HCT116 (cell line): ENCODE data around the gene S100A13. TPM values are rescaled to one million over a fixed set of nuclear protein-coding genes. Genes with fewer than 3 reads are reported as not detected.

ENCODE experiments used
- ATAC-seq: fragments of 200-7000 bp; cut with Tn5 transposase; 2 replicates; pipeline ENCODE4 v1.9.1; 2020; ENCODE audit warnings: mild to moderate bottlenecking, moderate library complexity
- BruUV-seq: library from RNA; stranded (reverse); fragments of 400-500 nt; replicated peaks from 2 replicates; lab custom pipeline; 2021; lab: Mats Ljungman, UMichigan
- CTCF ChIA-PET: fragments of 300-600 bp; sonication (Branson Sonifier 250); formaldehyde crosslinking; loops from one replicate; lab custom pipeline; 2021; ENCODE audit warnings: antibody characterized with exemption; lab: Charles Lee
- POLR2A ChIA-PET: fragments of 300-600, 350-600 bp; sonication (Branson Sonifier 250); formaldehyde crosslinking; loops from one replicate; lab custom pipeline; 2021; ENCODE audit warnings: antibody characterized with exemption; lab: Charles Lee
- RAD21 ChIA-PET, 2 experiments: fragments of 300-600 bp; sonication (Branson Sonifier 250); formaldehyde crosslinking; loops; one replicate each; lab custom pipeline; 2023; ENCODE audit warnings: low total read pairs in 2 of 2; ENCODE audit not compliant: uncharacterized antibody in 2 of 2, unreplicated experiment in 2 of 2, low non-redundant PET in 1 of 2; lab: Charles Lee
- DNase-seq: peaks from one replicate; pipeline ENCODE4 v3.0.0-alpha.2; 2010; ENCODE audit warnings: low read depth, low spot score
- H2AFZ ChIP-seq: fragments of 200-600 bp; shearing (Covaris generic), sonication (generic); 2 replicates; pipeline ENCODE4 v1.6.1; 2017; ENCODE audit warnings: low read depth, mixed run types, mixed read lengths, antibody characterized with exemption, low read length; ENCODE audit not compliant: poor library complexity, severe bottlenecking
- H3K27ac ChIP-seq: 2 replicates; pipeline ENCODE4 v1.5.1; 2012; ENCODE audit warnings: low read depth, low read length
- H3K27me3 ChIP-seq: fragments of 200-600 bp; sonication (generic); 2 replicates; pipeline ENCODE4 v1.6.1; 2016; ENCODE audit warnings: mixed run types, low read length, mixed read lengths; ENCODE audit not compliant: insufficient read depth
- H3K36me3 ChIP-seq, 2 experiments: fragments of 200-500 bp in 1 of 2; fragments of 200-600 bp in 1 of 2; sonication (Bioruptor generic) in 1 of 2; sonication (generic) in 1 of 2; 2 replicates each; pipeline versions ENCODE4 v1.5.1 to v1.6.1; 2014 to 2016; ENCODE audit warnings: low read length in 2 of 2, inconsistent platforms in 1 of 2, mixed read lengths in 1 of 2, mixed run types in 1 of 2; ENCODE audit not compliant: insufficient read depth in 2 of 2, control insufficient read depth in 1 of 2
- H3K4me1 ChIP-seq, 2 experiments: fragments of 200-600 bp in 1 of 2; sonication (generic) in 1 of 2; 2 replicates each; pipeline versions ENCODE4 v1.5.1 to v1.6.1; 2012 to 2017; ENCODE audit warnings: low read length in 2 of 2, inconsistent platforms in 1 of 2, mild to moderate bottlenecking in 1 of 2, mixed read lengths in 1 of 2, mixed run types in 1 of 2, moderate library complexity in 1 of 2; ENCODE audit not compliant: insufficient read depth in 2 of 2, control insufficient read depth in 1 of 2
- H3K4me2 ChIP-seq: fragments of 200-600 bp; sonication (generic); 2 replicates; pipeline ENCODE4 v1.6.1; 2017; ENCODE audit warnings: mixed run types, low read length, mixed read lengths
- H3K4me3 ChIP-seq, 2 experiments: fragments of 200-600 bp in 1 of 2; sonication (generic) in 1 of 2; replicated peaks in 1 of 2; 2 replicates each; pipeline ENCODE4 v1.5.1; 2011 to 2016; ENCODE audit warnings: low read length in 2 of 2, control low read depth in 1 of 2, low read depth in 1 of 2, mild to moderate bottlenecking in 1 of 2, mixed read lengths in 1 of 2, mixed run types in 1 of 2
- H3K79me2 ChIP-seq: fragments of 200-600 bp; sonication (generic); 2 replicates; pipeline ENCODE4 v1.6.1; 2017; ENCODE audit warnings: mild to moderate bottlenecking, mixed run types, low read length, moderate library complexity, mixed read lengths; ENCODE audit not compliant: insufficient read depth
- H3K9ac ChIP-seq: fragments of 200-600 bp; sonication (generic); 2 replicates; pipeline ENCODE4 v1.6.1; 2016; ENCODE audit warnings: low read length, mixed read lengths
- H3K9me2 ChIP-seq: fragments of 200-600 bp; sonication (generic), shearing (Covaris generic); 2 replicates; pipeline ENCODE4 v1.6.1; 2017; ENCODE audit warnings: mixed run types, mild to moderate bottlenecking, moderate library complexity; ENCODE audit not compliant: insufficient read depth
- H3K9me3 ChIP-seq, 2 experiments: fragments of 200-500 bp in 1 of 2; fragments of 200-600 bp in 1 of 2; sonication (Bioruptor generic) in 1 of 2; sonication (generic) in 1 of 2; 2 replicates each; pipeline ENCODE4 v1.6.1; 2014 to 2017; ENCODE audit warnings: low read length in 2 of 2, mixed read lengths in 2 of 2, inconsistent platforms in 1 of 2, low read depth in 1 of 2, mild to moderate bottlenecking in 1 of 2, mixed run types in 1 of 2, moderate library complexity in 1 of 2; ENCODE audit not compliant: control insufficient read depth in 1 of 2, insufficient read depth in 1 of 2
- H4K20me1 ChIP-seq: fragments of 200-600 bp; sonication (generic), shearing (Covaris generic); 2 replicates; pipeline ENCODE4 v1.6.1; 2017; ENCODE audit warnings: mixed run types, mild to moderate bottlenecking, moderate library complexity; ENCODE audit not compliant: insufficient read depth
- CBX3 ChIP-seq: IDR thresholded peaks from 2 replicates; pipeline ENCODE4 v1.6.1; 2012; ENCODE audit warnings: low read depth
- CEBPB ChIP-seq: IDR thresholded peaks from 2 replicates; pipeline ENCODE4 v1.6.1; 2012; ENCODE audit warnings: low read depth
- ELF1 ChIP-seq: IDR thresholded peaks from 2 replicates; pipeline ENCODE4 v1.6.1; 2012; ENCODE audit warnings: low read depth, borderline replicate concordance
- EZH2phosphoT487 ChIP-seq: fragments of 200-600 bp; IDR thresholded peaks from 2 replicates; pipeline ENCODE4 v1.6.1; 2018; ENCODE audit warnings: antibody characterized with exemption, borderline replicate concordance
- JUND ChIP-seq: IDR thresholded peaks from 2 replicates; pipeline ENCODE4 v1.6.1; 2012
- POLR2A ChIP-seq: IDR thresholded peaks from 2 replicates; pipeline ENCODE4 v1.7.0; 2011; ENCODE audit warnings: borderline replicate concordance; ENCODE audit not compliant: insufficient read depth, insufficient read length; ENCODE audit errors: extremely low read depth
- POLR2AphosphoS5 ChIP-seq: IDR thresholded peaks from 2 replicates; pipeline ENCODE4 v1.6.1; 2011; ENCODE audit warnings: mild to moderate bottlenecking, low read depth, low read length, moderate library complexity
- RAD21 ChIP-seq: IDR thresholded peaks from 2 replicates; pipeline ENCODE4 v1.6.1; 2012; ENCODE audit warnings: low read depth, mild to moderate bottlenecking
- SP1 ChIP-seq: IDR thresholded peaks from 2 replicates; pipeline ENCODE4 v1.6.1; 2012; ENCODE audit warnings: low read depth
- YY1 ChIP-seq: IDR thresholded peaks from 2 replicates; pipeline ENCODE4 v1.6.1; 2011; ENCODE audit warnings: low read length, low read depth, moderate library complexity, mild to moderate bottlenecking; ENCODE audit not compliant: insufficient replicate concordance; ENCODE audit errors: extremely low read depth
- ZFX ChIP-seq: fragments of 450-650 bp; IDR thresholded peaks from 2 replicates; pipeline ENCODE4 v1.6.1; 2017
- ZNF274 ChIP-seq: fragments of 200-500 bp; sonication (Bioruptor generic); IDR thresholded peaks from 2 replicates; pipeline ENCODE4 v1.6.1; 2014; ENCODE audit warnings: mild to moderate bottlenecking, low read depth, low read length, inconsistent platforms
- intact Hi-C: fragments of 100-400 bp; cut with micrococcal nuclease; formaldehyde crosslinking; loops from 2 replicates; pipeline ENCODE4 v1.10.0; 2022
- total RNA-seq: library from RNA; stranded (reverse); gene quantifications from one replicate; pipeline ENCODE4 v1.2.1, GENCODE V29; 2021; ENCODE audit not compliant: unreplicated experiment
- TF ChIP-seq, protein P1 (sequence below), 3 experiments: fragments of 200-600 bp in 1 of 3; sonication (generic) in 1 of 3; IDR thresholded peaks in 2 of 3; conservative IDR thresholded peaks in 1 of 3; 2 replicates each; pipeline ENCODE4 v1.5.1; 2012 to 2017; ENCODE audit warnings: low read depth in 2 of 3, low read length in 2 of 3, antibody characterized with exemption in 1 of 3, borderline replicate concordance in 1 of 3, control low read depth in 1 of 3, mild to moderate bottlenecking in 1 of 3, mixed read lengths in 1 of 3, mixed run types in 1 of 3, moderate library complexity in 1 of 3; ENCODE audit not compliant: insufficient read depth in 1 of 3
- TF ChIP-seq, protein P2 (sequence below): IDR thresholded peaks from 2 replicates; pipeline ENCODE4 v1.6.1; 2011; ENCODE audit warnings: mild to moderate bottlenecking, low read length, moderate library complexity; ENCODE audit not compliant: insufficient replicate concordance; ENCODE audit errors: extremely low read depth
- TF ChIP-seq, protein P3 (sequence below): IDR thresholded peaks from 2 replicates; pipeline ENCODE4 v1.6.1; 2012; ENCODE audit warnings: low read depth
- TF ChIP-seq, protein P4 (sequence below): IDR thresholded peaks from 2 replicates; pipeline ENCODE4 v1.6.1; 2012

S100A13 gene
- total RNA-seq, 1 experiment from 2014 or later, result 143 TPM

DNA sequence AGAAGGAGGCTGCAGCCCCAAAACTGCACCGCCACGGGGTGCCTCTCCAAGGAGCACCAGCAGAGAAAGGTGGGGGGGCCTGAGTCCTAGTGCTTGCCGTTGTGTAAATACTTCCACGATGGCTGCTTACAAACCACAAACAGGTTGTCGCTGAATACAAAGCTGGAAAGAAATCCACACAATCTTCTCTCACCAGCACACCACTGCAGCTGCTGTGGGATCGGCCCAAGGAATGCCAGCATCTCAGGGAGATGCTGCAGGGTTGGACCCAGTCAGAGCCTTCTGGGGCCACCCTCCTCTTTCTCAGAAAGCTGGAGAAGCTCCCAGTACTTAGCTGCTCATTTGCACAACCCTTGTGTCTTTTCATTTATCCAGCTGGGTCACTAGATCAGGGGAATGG, 8.1 kb downstream of the S100A13 start:
- Histone ChIP-seq H3K36me3 (peaks cover under 1 to 9% of the 10 kb centered on the region in 2 experiments; a peak in 2 of 4 replicates), H3K9me3 (no peaks in the 10 kb centered on the region), H2AFZ (no peak overlapping the region), H3K4me3 (no peak overlapping the region), H3K79me2 (peaks cover 16% of the 10 kb centered on the region; the same call in 1 of the 2 replicates), H3K9ac (no peak overlapping the region), H3K4me2 (no peak overlapping the region), H3K27me3 (no peaks in the 10 kb centered on the region), H3K27ac (no peak overlapping the region), H3K4me1 (peaks cover 29 to 41% of the 10 kb centered on the region in 2 experiments), H3K9me2 (no peaks in the 10 kb centered on the region), H4K20me1 (no peaks in the 10 kb centered on the region)
- ATAC-seq (no peak), DNase-seq (no peak)
- ChIA-PET POLR2A (interaction anchor here (3.7 to 8.2 kb wide), 2 partner anchors 8 to 15 kb away, joined by 19 to 172 read pairs; partner anchors contain the start of genes CHTOP, S100A1 and S100A13), CTCF (interaction anchor here (2.4 to 7.7 kb wide), 2 partner anchors 8 to 15 kb away, joined by 9 to 76 read pairs; partner anchors contain the start of genes CHTOP, S100A1 and S100A13), RAD21 (no interaction called here)
- intact Hi-C loops, result no loop called here
- BruUV-seq, result no TSS peak
- no peak for TF ChIP-seq ZFX
- TF ChIP-seq POLR2A, result no peak
- TF ChIP-seq, protein P1, sequence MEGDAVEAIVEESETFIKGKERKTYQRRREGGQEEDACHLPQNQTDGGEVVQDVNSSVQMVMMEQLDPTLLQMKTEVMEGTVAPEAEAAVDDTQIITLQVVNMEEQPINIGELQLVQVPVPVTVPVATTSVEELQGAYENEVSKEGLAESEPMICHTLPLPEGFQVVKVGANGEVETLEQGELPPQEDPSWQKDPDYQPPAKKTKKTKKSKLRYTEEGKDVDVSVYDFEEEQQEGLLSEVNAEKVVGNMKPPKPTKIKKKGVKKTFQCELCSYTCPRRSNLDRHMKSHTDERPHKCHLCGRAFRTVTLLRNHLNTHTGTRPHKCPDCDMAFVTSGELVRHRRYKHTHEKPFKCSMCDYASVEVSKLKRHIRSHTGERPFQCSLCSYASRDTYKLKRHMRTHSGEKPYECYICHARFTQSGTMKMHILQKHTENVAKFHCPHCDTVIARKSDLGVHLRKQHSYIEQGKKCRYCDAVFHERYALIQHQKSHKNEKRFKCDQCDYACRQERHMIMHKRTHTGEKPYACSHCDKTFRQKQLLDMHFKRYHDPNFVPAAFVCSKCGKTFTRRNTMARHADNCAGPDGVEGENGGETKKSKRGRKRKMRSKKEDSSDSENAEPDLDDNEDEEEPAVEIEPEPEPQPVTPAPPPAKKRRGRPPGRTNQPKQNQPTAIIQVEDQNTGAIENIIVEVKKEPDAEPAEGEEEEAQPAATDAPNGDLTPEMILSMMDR (IDR thresholded peaks at IDR 0.05 in 2 of 3, conservative IDR thresholded peaks at IDR 0.05 in 1 of 3; ENCODE audit: borderline replicate concordance in 1 of 3, insufficient read depth in 1 of 3, low read depth in 2 of 3, low read length in 2 of 3), result no peak
- no peak for TF ChIP-seq SP1
- TF ChIP-seq JUND, result no peak
- no peak for TF ChIP-seq CEBPB
- TF ChIP-seq EZH2phosphoT487, result no peak
- TF ChIP-seq POLR2AphosphoS5, result no peak
- TF ChIP-seq CBX3, result no peak
- TF ChIP-seq ELF1, result no peak
- TF ChIP-seq YY1, result no peak
- TF ChIP-seq, protein P2, sequence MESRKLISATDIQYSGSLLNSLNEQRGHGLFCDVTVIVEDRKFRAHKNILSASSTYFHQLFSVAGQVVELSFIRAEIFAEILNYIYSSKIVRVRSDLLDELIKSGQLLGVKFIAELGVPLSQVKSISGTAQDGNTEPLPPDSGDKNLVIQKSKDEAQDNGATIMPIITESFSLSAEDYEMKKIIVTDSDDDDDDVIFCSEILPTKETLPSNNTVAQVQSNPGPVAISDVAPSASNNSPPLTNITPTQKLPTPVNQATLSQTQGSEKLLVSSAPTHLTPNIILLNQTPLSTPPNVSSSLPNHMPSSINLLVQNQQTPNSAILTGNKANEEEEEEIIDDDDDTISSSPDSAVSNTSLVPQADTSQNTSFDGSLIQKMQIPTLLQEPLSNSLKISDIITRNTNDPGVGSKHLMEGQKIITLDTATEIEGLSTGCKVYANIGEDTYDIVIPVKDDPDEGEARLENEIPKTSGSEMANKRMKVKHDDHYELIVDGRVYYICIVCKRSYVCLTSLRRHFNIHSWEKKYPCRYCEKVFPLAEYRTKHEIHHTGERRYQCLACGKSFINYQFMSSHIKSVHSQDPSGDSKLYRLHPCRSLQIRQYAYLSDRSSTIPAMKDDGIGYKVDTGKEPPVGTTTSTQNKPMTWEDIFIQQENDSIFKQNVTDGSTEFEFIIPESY, result no peak
- TF ChIP-seq, protein P3, sequence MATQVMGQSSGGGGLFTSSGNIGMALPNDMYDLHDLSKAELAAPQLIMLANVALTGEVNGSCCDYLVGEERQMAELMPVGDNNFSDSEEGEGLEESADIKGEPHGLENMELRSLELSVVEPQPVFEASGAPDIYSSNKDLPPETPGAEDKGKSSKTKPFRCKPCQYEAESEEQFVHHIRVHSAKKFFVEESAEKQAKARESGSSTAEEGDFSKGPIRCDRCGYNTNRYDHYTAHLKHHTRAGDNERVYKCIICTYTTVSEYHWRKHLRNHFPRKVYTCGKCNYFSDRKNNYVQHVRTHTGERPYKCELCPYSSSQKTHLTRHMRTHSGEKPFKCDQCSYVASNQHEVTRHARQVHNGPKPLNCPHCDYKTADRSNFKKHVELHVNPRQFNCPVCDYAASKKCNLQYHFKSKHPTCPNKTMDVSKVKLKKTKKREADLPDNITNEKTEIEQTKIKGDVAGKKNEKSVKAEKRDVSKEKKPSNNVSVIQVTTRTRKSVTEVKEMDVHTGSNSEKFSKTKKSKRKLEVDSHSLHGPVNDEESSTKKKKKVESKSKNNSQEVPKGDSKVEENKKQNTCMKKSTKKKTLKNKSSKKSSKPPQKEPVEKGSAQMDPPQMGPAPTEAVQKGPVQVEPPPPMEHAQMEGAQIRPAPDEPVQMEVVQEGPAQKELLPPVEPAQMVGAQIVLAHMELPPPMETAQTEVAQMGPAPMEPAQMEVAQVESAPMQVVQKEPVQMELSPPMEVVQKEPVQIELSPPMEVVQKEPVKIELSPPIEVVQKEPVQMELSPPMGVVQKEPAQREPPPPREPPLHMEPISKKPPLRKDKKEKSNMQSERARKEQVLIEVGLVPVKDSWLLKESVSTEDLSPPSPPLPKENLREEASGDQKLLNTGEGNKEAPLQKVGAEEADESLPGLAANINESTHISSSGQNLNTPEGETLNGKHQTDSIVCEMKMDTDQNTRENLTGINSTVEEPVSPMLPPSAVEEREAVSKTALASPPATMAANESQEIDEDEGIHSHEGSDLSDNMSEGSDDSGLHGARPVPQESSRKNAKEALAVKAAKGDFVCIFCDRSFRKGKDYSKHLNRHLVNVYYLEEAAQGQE, result no peak
- TF ChIP-seq ZNF274, result no peak
- TF ChIP-seq, protein P4, sequence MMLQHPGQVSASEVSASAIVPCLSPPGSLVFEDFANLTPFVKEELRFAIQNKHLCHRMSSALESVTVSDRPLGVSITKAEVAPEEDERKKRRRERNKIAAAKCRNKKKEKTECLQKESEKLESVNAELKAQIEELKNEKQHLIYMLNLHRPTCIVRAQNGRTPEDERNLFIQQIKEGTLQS, result no peak
- no peak for TF ChIP-seq RAD21
